Stimulated activated naive CD4-positive, alpha-beta T cell treated with Interleukin-2 at 50 U/mL for 16 hours (primary cell): ENCODE results near the gene ADGRA3.

Source experiments
- DNase-seq: peaks from one replicate; lab custom pipeline; 2025; lab: John Stamatoyannopoulos, UW

ADGRA3 gene

DNA sequence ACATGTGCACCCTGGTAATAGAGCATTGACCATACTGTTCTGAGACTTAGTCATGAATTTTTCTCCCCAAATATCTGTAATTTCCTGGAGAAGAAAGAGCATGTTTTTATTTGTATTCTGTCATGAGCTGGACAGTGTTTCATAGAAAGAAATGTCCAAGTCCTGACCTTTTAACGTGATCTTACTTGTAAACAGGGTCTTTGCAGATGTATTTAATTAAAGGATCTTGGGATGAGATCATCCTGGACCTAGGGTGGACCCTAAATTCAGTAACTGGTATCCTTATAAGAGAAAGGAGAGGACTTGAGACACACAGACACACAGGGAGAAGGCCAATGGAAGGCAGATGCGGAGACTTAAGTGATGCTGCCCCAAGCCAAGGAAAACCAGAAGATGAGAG is 3.6 kb downstream of the ADGRA3 start:
- no peak for DNase-seq

DNA sequence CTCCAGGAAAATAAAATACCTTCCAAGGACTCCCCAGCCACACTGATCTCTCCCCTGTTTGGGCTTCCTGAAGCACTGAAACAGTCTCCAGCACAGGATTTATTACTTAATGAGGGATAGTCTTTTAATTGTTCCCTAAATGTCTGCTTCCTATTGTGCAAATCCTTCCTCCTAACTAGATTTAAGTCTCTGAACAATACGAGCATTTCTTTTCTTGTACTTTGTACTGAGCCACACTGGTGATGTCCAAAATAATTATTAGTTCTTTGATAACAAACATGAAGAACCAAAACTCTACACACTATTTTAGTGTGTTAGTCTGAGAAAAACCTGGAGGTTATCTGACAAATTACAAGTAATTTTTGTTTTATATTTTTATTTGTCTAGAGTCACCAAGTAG is 5.1 kb downstream of the ADGRA3 start:
- DNase-seq = no peak

DNA sequence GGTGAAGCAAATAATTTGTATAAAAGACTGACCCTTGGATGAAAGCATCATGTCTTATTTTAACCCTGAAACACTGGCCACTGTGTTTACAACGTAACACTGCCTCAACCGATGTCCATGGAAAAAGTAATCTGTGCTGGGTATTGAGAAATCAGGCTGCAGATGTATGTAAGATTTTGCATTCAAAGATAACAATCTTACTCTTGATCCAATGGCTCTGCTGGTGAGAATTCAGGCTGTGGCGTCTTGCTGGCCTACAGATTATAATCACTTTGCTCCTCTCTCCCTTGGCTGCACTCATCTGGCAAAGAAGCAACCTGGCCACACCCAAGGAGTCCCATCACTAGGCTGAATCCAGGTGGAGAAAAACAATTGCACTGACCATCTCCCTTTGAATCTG is 7.5 kb downstream of the ADGRA3 start:
- no peak for DNase-seq

DNA sequence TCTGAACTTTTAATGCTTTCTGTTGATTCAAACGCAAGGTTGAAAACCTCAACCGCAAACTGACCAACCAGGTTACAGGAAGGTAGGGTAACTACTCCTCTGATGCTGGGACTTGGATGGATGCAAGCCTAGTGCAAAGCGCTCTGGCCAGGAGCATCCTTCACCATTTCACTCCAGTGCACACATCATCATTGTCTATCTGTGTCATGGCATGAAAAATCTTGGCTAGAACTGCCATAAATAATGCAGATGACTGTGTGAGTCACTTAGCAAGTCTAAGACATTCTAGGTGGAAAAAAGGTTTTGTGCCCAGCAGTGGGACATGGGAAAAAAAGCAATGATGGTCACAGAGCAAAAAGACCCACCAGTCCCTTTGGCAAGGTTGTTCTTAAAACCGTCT is 10.9 kb downstream of the ADGRA3 start:
- no peak for DNase-seq

DNA sequence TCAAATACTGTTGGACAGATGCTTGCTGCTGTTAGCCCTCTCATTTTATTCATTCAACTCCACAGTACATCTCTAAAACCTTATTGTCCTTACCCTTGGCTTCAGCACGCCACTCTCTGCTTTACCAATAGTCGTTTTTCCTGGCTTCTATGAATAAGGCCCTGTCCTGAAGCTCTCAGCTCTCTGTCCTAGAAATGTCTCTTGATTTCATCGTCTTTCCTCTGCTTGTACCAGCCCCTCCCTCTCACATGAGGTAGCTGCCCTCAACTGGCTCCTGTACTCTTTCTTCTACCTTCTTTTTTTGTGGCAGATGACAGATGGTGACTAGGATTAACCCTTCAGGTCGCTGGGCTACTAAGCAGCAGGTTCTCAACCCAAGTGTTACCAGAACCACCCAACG is 11.4 kb downstream of the ADGRA3 start:
- no peak for DNase-seq

DNA sequence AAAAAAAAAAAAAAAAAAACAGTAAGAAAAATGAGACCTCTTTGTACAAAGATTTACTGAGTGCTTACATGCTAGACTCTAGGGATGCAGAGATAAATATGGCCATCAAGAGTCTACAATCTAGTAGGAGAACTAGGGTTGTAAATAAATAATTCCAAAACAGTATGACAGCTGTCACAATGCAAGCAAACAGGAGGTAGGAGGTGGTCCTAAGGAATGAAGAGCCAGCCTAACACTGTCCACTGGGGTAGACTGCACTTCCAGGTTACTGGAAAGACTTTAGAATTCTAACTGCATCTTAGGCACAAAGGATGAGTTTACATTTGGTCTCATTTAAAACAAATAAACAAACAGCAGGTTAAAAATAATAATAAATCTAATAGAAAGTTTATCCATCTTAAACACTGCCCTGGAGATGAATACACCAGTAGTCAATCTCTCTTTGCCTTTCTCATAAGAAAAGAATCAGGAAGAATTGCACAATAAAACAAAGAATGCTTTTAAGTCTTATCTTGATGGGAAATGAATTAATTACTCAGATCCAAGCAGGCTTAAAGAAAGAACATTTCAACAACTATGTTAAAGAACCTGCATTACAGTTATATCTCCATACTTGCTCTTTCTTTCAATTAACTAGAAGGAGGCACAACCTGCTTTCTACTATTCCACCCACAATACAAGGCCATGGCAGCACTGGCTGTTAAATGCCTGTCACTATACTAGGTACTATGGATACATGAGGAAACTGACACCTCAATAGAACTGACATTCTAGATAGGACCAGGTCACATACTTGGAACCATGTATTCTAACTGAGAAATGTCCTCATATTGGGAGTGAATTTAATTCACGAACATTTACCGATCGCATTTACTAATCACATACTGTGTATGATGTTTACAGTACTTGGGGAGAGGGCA is 12.7 kb downstream of the ADGRA3 start:
- no peak for DNase-seq

DNA sequence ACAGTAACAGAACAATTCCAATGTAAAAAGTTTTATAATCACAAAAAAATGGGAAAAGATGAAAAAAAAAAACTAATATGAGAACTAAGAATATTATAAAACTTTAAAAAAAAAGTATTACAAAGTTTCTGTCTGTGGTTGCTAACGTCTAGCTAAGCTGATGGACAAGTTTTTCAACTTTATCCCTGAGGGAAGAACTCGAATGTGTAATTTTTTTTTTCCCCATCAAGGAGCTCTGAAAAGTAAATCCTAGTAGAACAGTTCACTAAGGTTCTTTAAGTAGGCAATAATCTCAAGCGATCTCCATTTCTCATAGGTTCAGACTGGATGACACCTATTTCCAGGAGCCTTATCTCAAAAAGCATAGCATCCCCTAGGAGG is 14.2 kb downstream of the ADGRA3 start:
- no peak for DNase-seq

DNA sequence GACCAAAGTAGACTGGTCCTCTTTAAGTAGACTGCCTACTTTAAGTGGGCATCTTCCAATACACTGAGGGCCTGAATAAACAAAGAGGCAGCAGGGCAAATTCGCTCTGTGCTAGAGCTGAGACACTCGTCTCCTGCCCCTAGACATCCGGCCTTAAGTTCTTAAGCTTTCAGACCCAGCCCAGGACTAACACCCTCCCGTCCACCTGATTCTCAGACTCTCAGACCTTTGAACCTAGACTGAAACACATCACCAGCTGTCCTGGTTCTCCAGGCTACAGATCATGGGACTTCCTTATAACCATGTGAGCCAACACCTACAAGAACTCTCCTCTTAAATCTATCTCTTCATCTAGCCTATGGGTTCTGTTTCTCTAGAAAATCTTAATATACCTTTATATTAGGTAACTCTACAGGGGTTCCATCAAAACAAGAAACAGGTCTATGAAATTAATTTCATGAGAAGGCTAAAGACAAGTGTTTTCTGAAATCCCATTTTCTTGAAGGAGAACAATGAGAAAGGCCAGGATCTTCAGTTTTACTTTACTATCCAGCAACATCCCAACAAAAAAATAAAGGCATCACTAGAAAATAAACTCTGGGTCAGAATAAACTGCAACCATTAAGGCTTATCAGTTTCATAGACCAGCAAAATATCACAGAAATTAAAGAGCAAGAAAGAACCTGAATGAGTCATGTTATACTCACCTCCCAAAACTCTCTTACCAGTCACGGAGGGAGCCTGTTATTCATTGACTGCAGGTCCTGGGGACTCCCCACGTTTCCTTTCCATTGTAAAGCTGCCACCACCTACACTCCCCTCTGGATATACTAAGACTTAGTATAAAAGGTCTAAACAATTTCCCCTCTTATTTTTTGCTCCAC is 14.8 kb downstream of the ADGRA3 start:
- DNase-seq = no peak

DNA sequence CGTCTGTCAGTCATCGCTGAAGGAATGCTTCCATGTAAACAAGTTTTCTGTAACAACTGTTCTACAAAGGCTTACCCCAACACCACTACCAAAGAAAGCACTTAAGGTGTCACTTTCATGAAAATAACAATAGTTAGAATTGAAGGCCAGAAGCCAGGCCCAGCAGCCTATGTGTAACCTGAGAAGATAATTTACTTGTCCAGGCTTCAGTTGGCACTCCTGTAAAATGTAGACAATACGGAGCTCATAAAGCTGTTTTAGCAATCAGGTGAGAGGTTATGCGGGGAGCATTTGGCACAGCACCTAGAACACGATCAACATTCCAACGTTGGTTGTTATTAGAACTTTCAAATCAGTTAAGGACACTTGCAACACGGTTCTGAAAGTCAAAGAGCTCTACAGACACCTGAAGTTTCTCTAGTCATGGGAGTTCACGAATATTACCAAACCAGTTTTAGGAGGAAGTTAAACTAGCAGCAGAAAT is 15.7 kb downstream of the ADGRA3 start:
- DNase-seq = no peak

DNA sequence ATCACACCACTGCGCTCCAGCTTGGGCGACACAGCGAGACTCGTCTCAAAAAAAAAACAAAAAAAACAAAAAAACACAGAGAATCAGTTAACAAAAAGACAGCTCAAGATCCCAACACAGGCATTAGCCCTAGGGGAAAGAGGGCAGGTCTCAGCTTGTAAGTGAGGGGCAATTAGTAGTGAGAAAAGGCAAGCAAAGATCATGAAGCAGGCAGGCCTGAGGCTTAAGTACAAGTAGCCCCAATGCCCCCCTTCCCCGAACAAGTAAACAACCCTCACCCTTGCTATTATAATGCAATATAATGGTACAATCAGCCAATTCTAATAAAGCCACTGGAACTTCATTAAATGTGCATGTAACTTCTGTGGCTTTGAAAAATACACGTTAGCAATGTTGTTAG is 17.0 kb downstream of the ADGRA3 start:
- no peak for DNase-seq

DNA sequence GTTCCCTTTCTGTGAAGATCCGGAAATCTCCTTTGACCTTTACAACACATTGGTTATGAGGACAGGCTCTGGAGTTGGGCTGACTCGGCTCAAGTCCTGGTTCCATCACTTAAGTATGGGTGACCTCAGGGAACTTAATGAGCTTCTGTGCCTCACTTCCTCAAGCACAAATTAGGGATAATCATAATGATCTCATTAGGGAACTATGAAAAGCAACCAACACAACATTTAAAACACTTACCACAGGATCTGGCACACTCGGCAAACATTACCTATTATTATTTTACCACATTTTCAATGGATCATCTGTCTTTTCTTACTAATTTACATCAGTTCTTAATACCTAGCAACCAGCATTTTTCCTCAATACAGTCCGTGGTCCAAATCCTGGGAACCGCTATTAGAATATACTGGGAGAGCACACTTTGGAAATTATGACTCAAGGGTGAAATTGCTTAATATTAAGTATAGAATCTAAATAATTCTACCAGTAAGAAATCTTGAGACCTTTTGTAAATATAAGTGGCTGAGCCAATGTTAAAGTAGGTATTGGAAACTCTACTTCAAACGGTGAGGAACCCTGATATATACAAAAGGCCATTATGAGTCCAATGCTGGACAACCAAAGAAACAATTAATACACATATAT is 19.6 kb downstream of the ADGRA3 start:
- no peak for DNase-seq

DNA sequence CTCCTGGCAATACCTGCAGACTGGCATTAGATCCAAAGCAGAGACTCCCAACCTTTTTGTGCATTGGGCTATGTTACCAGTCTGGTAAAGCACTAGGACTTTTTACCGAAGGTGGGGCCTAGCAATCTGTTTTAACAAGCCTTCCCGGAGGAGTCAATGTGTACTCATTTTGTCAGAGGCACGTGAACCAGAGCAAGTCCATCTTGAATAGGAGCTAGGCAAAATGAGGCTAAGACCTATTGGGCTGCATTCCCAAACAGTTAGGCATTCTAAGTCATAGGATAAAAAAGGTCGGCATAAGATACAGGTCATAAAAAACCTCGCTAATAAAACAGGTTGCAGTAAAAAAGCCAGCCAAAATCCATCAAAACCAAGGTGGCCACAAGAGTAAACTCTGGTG is 22.3 kb downstream of the ADGRA3 start:
- no peak for DNase-seq

DNA sequence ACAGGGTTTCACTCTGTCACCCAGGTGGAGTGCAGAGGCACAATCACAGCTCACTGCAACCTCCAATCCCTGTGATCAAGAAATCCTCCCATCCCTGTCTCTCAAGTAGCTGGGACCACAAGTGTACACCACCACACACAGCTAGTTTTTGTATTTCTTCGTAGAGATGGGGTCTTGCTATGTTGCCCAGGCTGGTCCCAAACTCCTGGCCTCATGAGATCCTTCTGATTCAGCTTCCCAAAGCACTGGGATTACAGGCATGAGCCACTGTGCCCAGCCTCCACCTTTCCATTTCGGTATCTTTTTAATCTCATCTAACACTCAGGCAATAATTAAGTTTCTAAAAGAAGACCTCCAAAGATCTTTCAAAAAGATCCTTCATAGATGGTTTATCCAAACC is 22.9 kb downstream of the ADGRA3 start:
- no peak for DNase-seq

DNA sequence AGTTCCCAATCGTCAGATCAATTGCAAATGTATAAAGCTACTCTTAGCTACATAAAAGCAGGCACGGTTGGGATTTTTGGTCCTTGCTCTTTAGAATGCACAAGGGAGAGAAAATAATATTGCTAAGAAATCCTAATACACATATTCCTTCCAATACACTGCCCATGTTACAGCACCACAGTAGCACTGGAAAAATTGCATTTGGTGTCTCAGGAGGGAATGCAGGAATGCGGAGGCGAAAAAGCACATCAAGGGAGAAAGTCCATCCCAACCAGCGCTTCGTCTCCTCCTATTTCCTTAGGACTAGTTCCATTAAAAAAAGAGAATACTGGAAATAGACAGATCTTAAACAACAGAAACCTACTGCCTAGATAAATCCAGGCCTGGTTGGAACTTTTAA is 23.9 kb downstream of the ADGRA3 start:
- DNase-seq = no peak

DNA sequence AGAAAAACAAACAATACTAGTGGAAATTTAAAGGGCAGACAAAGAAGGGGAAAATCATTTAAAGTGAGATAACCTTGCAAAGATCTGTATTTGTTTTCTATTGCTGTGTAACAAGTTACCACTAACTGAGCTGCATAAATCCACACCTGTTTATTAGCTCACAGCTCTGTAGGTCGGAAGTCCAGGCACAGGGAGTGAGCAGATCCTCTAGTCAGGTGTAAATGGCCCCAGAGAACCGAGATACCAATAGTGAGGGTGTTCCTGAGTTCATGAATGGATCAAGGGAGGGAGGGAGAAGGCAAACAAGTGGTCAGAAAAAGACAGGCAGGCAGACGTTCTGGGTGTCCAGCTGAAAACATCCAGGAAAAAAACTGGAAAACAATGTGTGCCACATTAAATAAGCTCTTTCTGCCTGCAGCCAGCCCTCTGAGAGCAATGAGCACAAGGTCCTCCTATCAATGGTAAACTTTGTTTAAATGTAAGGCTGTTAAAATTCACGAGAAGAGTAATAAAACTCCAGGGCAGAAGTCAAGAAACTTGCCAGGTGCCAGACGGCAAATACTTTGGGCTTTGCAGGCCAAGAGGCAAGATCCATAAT is 25.0 kb downstream of the ADGRA3 start:
- DNase-seq = no peak

DNA sequence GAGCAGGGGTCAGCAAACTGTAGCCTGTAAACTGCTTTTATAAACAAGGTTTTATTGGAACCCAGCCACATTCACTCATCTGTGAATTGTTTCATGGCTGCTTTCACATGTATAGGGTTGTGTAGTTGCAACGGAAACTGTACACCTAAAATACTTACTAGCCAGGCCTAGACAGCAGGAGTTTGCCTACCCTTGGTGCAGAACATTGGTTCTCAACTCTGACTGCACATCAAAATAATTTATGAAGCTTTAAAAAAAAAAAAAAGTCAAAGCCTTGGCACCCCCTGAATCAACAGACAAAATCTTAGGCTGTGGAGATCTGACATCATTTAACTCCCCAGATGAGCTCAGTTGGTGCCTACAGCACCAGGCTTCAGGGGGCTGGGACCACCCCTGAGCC is 27.8 kb downstream of the ADGRA3 start:
- no peak for DNase-seq

DNA sequence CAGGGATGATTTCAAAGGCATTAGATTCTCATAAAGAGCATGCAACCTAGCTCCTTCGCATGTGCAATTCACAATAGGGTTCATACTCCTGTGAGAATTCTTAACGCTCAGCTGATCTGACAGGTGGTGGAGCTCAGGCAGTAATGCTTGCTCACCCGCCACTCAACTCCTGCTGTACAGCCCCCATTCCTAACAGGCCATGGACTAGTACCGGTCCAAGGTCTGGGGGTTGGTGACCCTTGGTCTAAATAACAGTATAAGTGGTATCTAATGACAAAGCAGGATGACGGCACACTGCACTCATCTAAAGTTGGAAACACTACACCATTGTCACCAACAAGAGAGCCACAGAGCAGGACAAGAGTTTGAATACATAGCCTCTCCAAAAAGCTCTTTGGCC is 28.5 kb downstream of the ADGRA3 start:
- DNase-seq = no peak

DNA sequence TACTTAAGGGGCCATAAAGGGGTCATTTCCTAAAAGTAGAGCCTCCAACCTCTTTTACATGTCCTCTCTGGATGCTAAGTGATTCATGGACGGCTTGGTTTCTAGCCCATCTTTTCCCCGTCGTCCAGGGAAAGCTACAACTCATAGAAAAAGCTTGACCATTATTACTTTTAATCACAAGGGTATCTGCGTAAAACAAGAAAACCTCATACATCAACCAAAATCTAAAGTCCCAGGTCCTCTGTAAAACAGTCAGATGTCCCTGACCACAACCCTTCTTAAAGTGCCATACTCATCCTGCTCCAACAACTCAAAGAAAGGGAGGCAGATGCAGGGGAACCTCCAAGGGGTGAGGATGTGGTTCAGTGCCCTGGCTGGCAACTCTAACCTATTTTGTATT is 29.6 kb downstream of the ADGRA3 start:
- DNase-seq = no peak

DNA sequence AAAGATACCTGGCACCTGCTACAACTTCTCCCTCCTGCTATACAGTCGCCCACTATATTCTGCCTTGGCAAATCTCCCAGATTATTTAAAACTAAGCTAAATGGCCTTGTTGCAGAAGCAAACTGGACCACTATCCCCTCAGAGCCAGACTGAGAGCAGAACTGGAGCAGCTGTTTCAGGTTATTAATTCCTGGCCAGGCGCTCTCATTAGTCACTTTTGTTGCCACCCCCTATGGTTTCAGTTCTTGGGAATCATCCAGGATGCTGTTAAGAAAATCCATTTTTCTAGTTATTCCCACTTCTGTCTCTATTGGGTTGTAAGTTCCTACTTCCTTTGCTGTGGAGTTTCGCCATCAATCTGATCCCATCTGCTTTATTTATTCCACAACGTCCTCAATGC is 30.1 kb downstream of the ADGRA3 start:
- DNase-seq = no peak

DNA sequence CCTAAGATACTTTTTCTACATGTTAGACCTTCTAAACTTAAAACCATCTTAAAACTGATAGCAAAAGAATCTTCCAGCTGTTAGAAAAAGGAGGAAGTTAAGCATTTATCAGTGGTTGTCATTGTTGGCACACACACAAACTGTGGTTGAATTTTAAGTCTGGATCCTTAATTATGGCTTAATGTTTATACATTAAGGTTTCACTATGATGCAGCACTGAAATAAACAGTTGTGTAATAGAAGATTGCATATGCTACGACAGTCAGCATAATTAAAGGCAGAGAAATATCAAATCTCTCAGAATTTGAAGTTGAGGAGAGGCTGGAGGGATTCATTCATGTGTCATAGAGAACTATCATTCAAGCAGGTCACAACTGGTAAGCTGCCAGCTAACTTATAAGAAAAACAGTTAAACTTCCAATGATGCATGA is 32.3 kb downstream of the ADGRA3 start:
- DNase-seq = no peak

DNA sequence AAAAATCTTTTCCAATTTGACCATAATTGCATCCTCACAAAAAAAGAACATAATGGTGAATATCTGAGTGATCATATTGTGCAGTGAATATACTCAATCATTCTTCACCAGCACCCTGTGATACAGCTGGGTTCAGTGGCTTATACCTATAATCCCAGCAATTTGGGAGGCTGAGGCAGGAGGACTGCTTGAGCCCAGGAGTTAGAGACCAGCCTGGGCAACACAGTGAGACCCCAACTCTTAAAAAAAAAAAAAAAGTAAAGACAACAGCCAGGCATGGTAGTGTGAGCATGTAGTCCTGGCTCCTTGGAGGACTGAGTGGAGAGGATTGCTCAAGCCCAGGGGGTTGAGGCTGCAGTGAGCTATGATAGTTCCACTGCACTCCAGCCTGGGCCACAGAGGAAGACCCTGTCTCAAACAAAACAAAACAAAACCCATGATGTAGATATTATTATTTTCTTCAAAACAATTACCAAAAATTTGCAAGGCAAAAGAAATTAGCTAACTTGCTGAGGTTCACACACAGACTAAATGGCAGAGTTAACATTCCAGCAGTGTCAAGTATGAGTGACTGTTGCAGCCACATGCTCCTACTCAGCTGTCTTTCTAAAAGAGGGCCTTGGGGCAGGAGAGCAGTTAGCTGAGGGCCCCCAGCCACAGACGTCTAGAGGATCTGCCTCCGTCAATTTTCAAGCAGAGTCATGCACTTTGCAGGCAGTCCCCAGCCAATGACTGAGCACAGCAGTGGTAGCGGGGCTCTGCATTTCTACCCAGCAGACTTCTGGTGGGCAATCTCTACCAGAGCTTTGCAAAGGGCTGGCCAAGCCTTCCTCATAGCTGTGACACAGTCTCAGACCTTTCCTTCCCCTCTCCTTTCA is 33.4 kb downstream of the ADGRA3 start:
- DNase-seq = no peak
